HEK293 (cell line): ENCODE results near the gene NOM1.

ENCODE experiments used
- CTCF ChIA-PET: fragments of 350-600 bp; formaldehyde crosslinking; extraction: SDS; loops from one replicate; lab custom pipeline; 2021; ENCODE audit warnings: antibody characterized with exemption; lab: Yijun Ruan, JAX
- POLR2A ChIA-PET: fragments of 300-600 bp; formaldehyde crosslinking; extraction: SDS; loops from one replicate; lab custom pipeline; 2020; ENCODE audit warnings: antibody characterized with exemption, inconsistent platforms; lab: Yijun Ruan, JAX
- H3K27ac ChIP-seq: fragments of 200-500 bp; sonication (Bioruptor generic); 2 replicates; pipeline ENCODE4 v1.5.1; 2014; ENCODE audit warnings: low read depth, low read length, control low read depth, inconsistent platforms; ENCODE audit errors: extremely low read depth
- H3K36me3 ChIP-seq, 2 experiments: fragments of 200-500 bp in 1 of 2; sonication (Bioruptor generic) in 1 of 2; 1 replicate in 1 of 2; 2 replicates in 1 of 2; pipeline ENCODE4 v1.5.1; 2014 to 2017; ENCODE audit warnings: inconsistent platforms in 2 of 2, low read length in 2 of 2; ENCODE audit not compliant: control insufficient read depth in 2 of 2, insufficient read depth in 1 of 2
- H3K4me1 ChIP-seq: fragments of 200-500 bp; sonication (Bioruptor generic); 2 replicates; pipeline ENCODE4 v1.5.1; 2014; ENCODE audit warnings: mild to moderate bottlenecking, low read length, inconsistent platforms; ENCODE audit not compliant: control insufficient read depth, insufficient read depth
- H3K4me3 ChIP-seq: 2 replicates; pipeline ENCODE4 v1.5.1; 2011; ENCODE audit warnings: low read depth, mild to moderate bottlenecking, control low read depth, low read length, moderate library complexity
- H3K9me3 ChIP-seq: fragments of 200-500 bp; sonication (Bioruptor generic); 2 replicates; pipeline ENCODE4 v1.5.1; 2014; ENCODE audit warnings: low read depth, low read length, inconsistent platforms; ENCODE audit not compliant: control insufficient read depth, insufficient read depth
- BCL11A ChIP-seq: fragments of 450-650 bp; formaldehyde crosslinking; IDR thresholded peaks from 2 replicates; pipeline ENCODE4 v1.5.1; 2016; ENCODE audit warnings: low read depth, missing biosample characterization, missing genetic modification characterization
- KLF16 ChIP-seq: fragments of 450-650 bp; formaldehyde crosslinking; IDR thresholded peaks from 2 replicates; pipeline ENCODE4 v1.5.1; 2017; ENCODE audit warnings: missing biosample characterization, missing genetic modification characterization
- SCRT1 ChIP-seq: fragments of 450-650 bp; formaldehyde crosslinking; IDR thresholded peaks from 2 replicates; pipeline ENCODE4 v1.5.1; 2016; ENCODE audit warnings: missing biosample characterization, missing genetic modification characterization, borderline replicate concordance
- SCRT2 ChIP-seq: fragments of 450-650 bp; formaldehyde crosslinking; IDR thresholded peaks from 2 replicates; pipeline ENCODE4 v1.5.1; 2016; ENCODE audit warnings: missing biosample characterization, missing genetic modification characterization
- SP2 ChIP-seq: fragments of 450-650 bp; formaldehyde crosslinking; IDR thresholded peaks from 2 replicates; pipeline ENCODE4 v1.5.1; 2016; ENCODE audit warnings: missing biosample characterization, missing genetic modification characterization
- TRIM28 ChIP-seq: IDR thresholded peaks from 2 replicates; pipeline ENCODE4 v1.6.1; 2011; ENCODE audit warnings: low read length, control low read depth, borderline replicate concordance
- ZBTB11 ChIP-seq: fragments of 450-650 bp; formaldehyde crosslinking; conservative IDR thresholded peaks from 2 replicates; pipeline ENCODE4 v1.5.1; 2016; ENCODE audit warnings: low read depth, missing biosample characterization, missing genetic modification characterization
- ZBTB21 ChIP-seq: fragments of 450-650 bp; formaldehyde crosslinking; IDR thresholded peaks from 2 replicates; pipeline ENCODE4 v1.5.1; 2017; ENCODE audit warnings: missing biosample characterization, missing genetic modification characterization
- ZBTB7A ChIP-seq: fragments of 450-650 bp; formaldehyde crosslinking; IDR thresholded peaks from 2 replicates; pipeline ENCODE4 v1.5.1; 2016; ENCODE audit warnings: low read depth, missing biosample characterization, missing genetic modification characterization
- ZNF132 ChIP-seq: fragments of 450-650 bp; formaldehyde crosslinking; IDR thresholded peaks from 2 replicates; pipeline ENCODE4 v1.5.1; 2017; ENCODE audit warnings: missing biosample characterization, missing genetic modification characterization, borderline replicate concordance
- ZNF18 ChIP-seq: fragments of 450-650 bp; formaldehyde crosslinking; IDR thresholded peaks from 2 replicates; pipeline ENCODE4 v1.5.1; 2016; ENCODE audit warnings: missing biosample characterization, missing genetic modification characterization
- ZNF2 ChIP-seq: fragments of 450-650 bp; formaldehyde crosslinking; IDR thresholded peaks from 2 replicates; pipeline ENCODE4 v1.5.1; 2016; ENCODE audit warnings: missing biosample characterization, missing genetic modification characterization
- ZNF202 ChIP-seq: fragments of 450-650 bp; formaldehyde crosslinking; IDR thresholded peaks from 2 replicates; pipeline ENCODE4 v1.5.1; 2016; ENCODE audit warnings: missing biosample characterization, missing genetic modification characterization, borderline replicate concordance
- ZNF394 ChIP-seq: fragments of 450-650 bp; formaldehyde crosslinking; IDR thresholded peaks from 2 replicates; pipeline ENCODE4 v1.5.1; 2016; ENCODE audit warnings: missing biosample characterization, missing genetic modification characterization, mild to moderate bottlenecking, moderate library complexity, borderline replicate concordance
- ZNF398 ChIP-seq: fragments of 450-650 bp; formaldehyde crosslinking; IDR thresholded peaks from 2 replicates; pipeline ENCODE4 v1.5.1; 2017; ENCODE audit warnings: missing biosample characterization, missing genetic modification characterization
- ZNF416 ChIP-seq: fragments of 450-650 bp; formaldehyde crosslinking; IDR thresholded peaks from 2 replicates; pipeline ENCODE4 v1.5.1; 2016; ENCODE audit warnings: missing biosample characterization, missing genetic modification characterization
- ZNF510 ChIP-seq: fragments of 450-650 bp; formaldehyde crosslinking; IDR thresholded peaks from 2 replicates; pipeline ENCODE4 v1.5.1; 2018; ENCODE audit warnings: mild to moderate bottlenecking, missing genetic modification characterization, missing biosample characterization; ENCODE audit not compliant: insufficient replicate concordance
- ZNF513 ChIP-seq: fragments of 450-650 bp; IDR thresholded peaks from 2 replicates; pipeline ENCODE4 v1.5.1; 2018; ENCODE audit warnings: missing biosample characterization, missing genetic modification characterization
- ZNF585B ChIP-seq: fragments of 450-650 bp; formaldehyde crosslinking; IDR thresholded peaks from 2 replicates; pipeline ENCODE4 v1.5.1; 2016; ENCODE audit warnings: missing biosample characterization, missing genetic modification characterization
- ZNF677 ChIP-seq: fragments of 450-650 bp; IDR thresholded peaks from 2 replicates; pipeline ENCODE4 v1.5.0; 2018; ENCODE audit warnings: missing biosample characterization, mild to moderate bottlenecking, missing genetic modification characterization, moderate library complexity
- ZNF792 ChIP-seq: fragments of 450-650 bp; formaldehyde crosslinking; IDR thresholded peaks from 2 replicates; pipeline ENCODE4 v1.5.1; 2016; ENCODE audit warnings: missing biosample characterization, missing genetic modification characterization

The NOM1 gene

GRCh38 chr7:157005456-157006204, 56.1 kb downstream of the NOM1 start:
- Histone ChIP-seq H3K4me1 (peaks cover 12% of the 10 kb centered on the region; the same call in 1 of the 2 replicates), H3K36me3 (peaks cover 0 to 27% of the 10 kb centered on the region in 2 experiments; a peak in 2 of 3 replicates), H3K4me3 (no peak overlapping the region), H3K9me3 (no peaks in the 10 kb centered on the region), H3K27ac (no peak overlapping the region)
- CTCF ChIA-PET = interaction anchor here (0.6 kb wide), 1 partner anchor 222 kb away, joined by 3 read pairs; no protein-coding TSS in a partner anchor
- TF ChIP-seq ZBTB21 (no peak), KLF16 (tag by site-specific recombination) (no peak), ZNF132 (tag by site-specific recombination) (no peak), ZNF202 (0 out of 2 replicates have a peak, but pooled peaks have one; percentile 21)
- POLR2A ChIA-PET = no interaction called here

GRCh38 chr7:157006205-157006747, 56.8 kb downstream of the NOM1 start:
- Histone ChIP-seq H3K4me1 (peaks cover 10% of the 10 kb centered on the region; the same call in 1 of the 2 replicates), H3K9me3 (no peaks in the 10 kb centered on the region), H3K27ac (no peak overlapping the region), H3K36me3 (peaks cover 0 to 27% of the 10 kb centered on the region in 2 experiments; a peak in 2 of 3 replicates), H3K4me3 (no peak overlapping the region)
- CTCF ChIA-PET = no interaction called here
- POLR2A ChIA-PET = no interaction called here
- no peak for TF ChIP-seq TRIM28
- TF ChIP-seq SCRT1 (tag by site-specific recombination) = peak; percentile 95
- peak; percentile 98 for TF ChIP-seq SCRT2 (tag by site-specific recombination)
- TF ChIP-seq ZNF416 (tag by site-specific recombination) = no peak
- TF ChIP-seq ZNF18 = no peak

- H3K27ac ChIP-seq = no peak overlapping the region
- CTCF ChIA-PET = no interaction called here
- H3K4me1 ChIP-seq = peaks cover 10% of the 10 kb centered on the region; the same call in 1 of the 2 replicates
- peaks cover 0 to 27% of the 10 kb centered on the region in 2 experiments; a peak in 2 of 3 replicates for H3K36me3 ChIP-seq
- no peak overlapping the region for H3K4me3 ChIP-seq
- POLR2A ChIA-PET = interaction anchor here (1.2 kb wide), 1 partner anchor 9 kb away, joined by 3 read pairs; no protein-coding TSS in a partner anchor
- H3K9me3 ChIP-seq = no peaks in the 10 kb centered on the region
- 0 out of 2 replicates have a peak, but pooled peaks have one; percentile 8 for TF ChIP-seq SP2 (tag by site-specific recombination)
- peak; percentile 46 for TF ChIP-seq ZNF513
- no peak for TF ChIP-seq ZNF2 (tag by site-specific recombination)
- TF ChIP-seq ZNF677 (tag by site-specific recombination) = no peak
- TF ChIP-seq ZNF398 (tag by site-specific recombination) = peak; percentile 44; the same call in 1 of the 2 replicates
- TF ChIP-seq ZBTB11 (tag by site-specific recombination) = peak; percentile 33; the same call in 1 of the 2 replicates
- no peak for TF ChIP-seq BCL11A (tag by site-specific recombination)
- TF ChIP-seq ZBTB7A (tag by site-specific recombination) = 0 out of 2 replicates have a peak, but pooled peaks have one; percentile 3
- TF ChIP-seq ZNF510 (tag by site-specific recombination) = no peak
- peak; percentile 49 for TF ChIP-seq ZNF585B
- no peak for TF ChIP-seq ZNF792 (tag by site-specific recombination)
- TF ChIP-seq ZNF394 (tag by site-specific recombination) = no peak
These were observed 57.4 kb downstream of the NOM1 start for GRCh38 chr7:157006829-157007469.
